Measurements from ENCODE around the gene PACS2. TPM values are rescaled to one million over a fixed set of nuclear protein-coding genes. Genes with fewer than 3 reads are reported as not detected.

Gene PACS2
- total and polyA plus RNA-seq, 2 donors (not counting 3 experiments of a cell fraction or from before 2014, with no cell fraction given): 52.7 to 86.3 TPM

GRCh38 chr14:105324080-105324778 lies 9.7 kb downstream of the PACS2 start:
- no peak for FAIRE-seq
- intact Hi-C loops (cut with micrococcal nuclease) (no loop called here), dilution Hi-C loops (cut with MboI; ENCODE audit: extremely low pct_ligation_motif_present, low sequenced_read_pairs) (no loop called here)
- TF ChIP-seq POLR2A (IDR thresholded peaks at IDR 0.05; ENCODE audit: low read depth, low read length) (no peak), JUN (IDR thresholded peaks at IDR 0.05; ENCODE audit: borderline replicate concordance, insufficient read depth, insufficient read length, low read depth) (no peak), EZH2 (IDR thresholded peaks at IDR 0.05; ENCODE audit: borderline replicate concordance, low read depth, low read length, severe bottlenecking) (no peak), GATA2 (IDR thresholded peaks at IDR 0.05; ENCODE audit: insufficient read depth, insufficient read length, low read depth, low read length) (no peak), MYC (IDR thresholded peaks at IDR 0.05; ENCODE audit: low read depth, low read length) (no peak), POLR2AphosphoS5 (IDR thresholded peaks at IDR 0.05; ENCODE audit: insufficient read depth, low read depth, low read length) (no peak), FOS (IDR thresholded peaks at IDR 0.05; ENCODE audit: borderline replicate concordance, insufficient read depth, low read length) (no peak), CTCF (IDR thresholded peaks at IDR 0.05; ENCODE audit: extremely low read depth in 1 of 2, insufficient read depth in 1 of 2, low read depth in 1 of 2, low read length in 2 of 2) (no peak), MAX (IDR thresholded peaks at IDR 0.05; ENCODE audit: insufficient read depth, insufficient read length) (no peak)
- BruUV-seq (replicated peaks): no TSS peak
- Histone ChIP-seq H3K36me3 (ENCODE audit: control insufficient read depth in 2 of 2, extremely low read depth in 1 of 2, insufficient read depth in 2 of 2, low read length in 2 of 2) (no peaks in the 10 kb centered on the region), H3K4me1 (ENCODE audit: control insufficient read depth, extremely low read depth, insufficient read depth, low read length) (no peaks in the 10 kb centered on the region), H4K20me1 (replicated peaks; ENCODE audit: control insufficient read depth, extremely low read depth, insufficient read depth, low read length) (no peaks in the 10 kb centered on the region), H3K9me1 (replicated peaks; ENCODE audit: control insufficient read depth, extremely low read depth, insufficient read depth, low read length) (no peaks in the 10 kb centered on the region), H3K4me3 (replicated peaks in 1 of 3; ENCODE audit: insufficient read depth in 1 of 3, low read depth in 1 of 3, low read length in 3 of 3) (no peak overlapping the region), H2AFZ (ENCODE audit: low read depth, low read length) (no peak overlapping the region), H3K27me3 (ENCODE audit: control insufficient read depth in 2 of 2, insufficient read depth in 2 of 2, low read length in 2 of 2) (no peaks in the 10 kb centered on the region), H3K27ac (ENCODE audit: insufficient read depth, low read depth, low read length) (no peak overlapping the region), H3K4me2 (ENCODE audit: insufficient read depth, low read length) (no peak overlapping the region), H3K79me2 (ENCODE audit: control insufficient read depth, insufficient read depth, low read length) (peaks cover 12% of the 10 kb centered on the region), H3K9ac (replicated peaks; ENCODE audit: extremely low read depth, insufficient read depth, low read length) (no peak overlapping the region), H3K9me3 (replicated peaks; ENCODE audit: control insufficient read depth, insufficient read depth, low read length) (no peaks in the 10 kb centered on the region)
- DNase-seq (ENCODE audit: low read depth, low spot score): no peak
- ChIA-PET POLR2A (no interaction called here), CTCF (no interaction called here)
